ENCODE results near the gene RBM34. TPM values are rescaled to one million over a fixed set of nuclear protein-coding genes. Genes with fewer than 3 reads are reported as not detected.

Gene RBM34
- total and polyA plus RNA-seq, 10 of the 15 experiments (the other 5 are each of a cell fraction or from before 2014, with no cell fraction given), result 46.4 to 132 (median 109) TPM

DNA sequence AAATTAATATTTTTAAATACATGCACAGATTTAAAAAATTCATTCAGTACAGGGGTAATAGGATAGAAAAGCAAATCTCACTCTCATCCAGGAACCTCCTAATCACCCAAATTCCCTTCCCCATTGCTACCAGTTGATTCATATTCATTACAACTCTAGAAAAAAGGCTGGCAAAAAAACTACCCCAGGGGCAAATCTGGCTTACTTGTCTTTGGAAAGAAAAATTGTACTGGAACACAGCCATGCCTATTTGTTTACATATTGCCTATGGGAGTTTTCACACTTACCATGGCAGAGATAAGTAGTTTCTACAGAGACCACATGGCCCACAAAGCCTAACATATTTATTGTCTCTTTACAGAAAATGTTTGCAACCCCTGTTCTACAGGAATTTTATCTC lies 8.9 kb upstream of the RBM34 start:
- intact Hi-C loops (cut with micrococcal nuclease; ENCODE audit: unreplicated experiment), result no loop called here

DNA sequence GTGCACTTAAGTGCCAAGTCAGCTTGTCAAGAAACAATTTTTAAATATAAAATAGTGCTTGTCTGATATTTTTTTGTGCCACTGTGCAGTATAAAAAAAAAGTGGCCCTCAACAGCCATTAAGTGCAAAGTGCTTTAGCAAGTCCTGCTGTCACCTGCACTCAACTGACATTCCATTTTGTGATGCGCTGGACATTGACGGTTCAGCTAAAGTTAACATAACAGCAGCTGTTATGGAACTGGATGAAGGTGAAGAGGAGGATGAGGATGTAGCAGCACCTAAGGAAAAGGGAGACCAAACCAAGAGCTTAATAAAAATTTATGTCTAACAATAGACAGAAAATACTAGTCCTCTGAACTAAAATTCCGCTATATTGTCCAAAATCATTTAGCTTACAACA lies 7.3 kb upstream of the RBM34 start:
- in situ Hi-C loops (cut with MboI), result no loop called here
- ATAC-seq (no peak), DNase-seq (ENCODE audit: low read depth, low spot score) (no peak), FAIRE-seq (no peak)
- no peaks in the 10 kb centered on the region for H4K20me1 ChIP-seq (ENCODE audit: control insufficient read depth, insufficient read depth)
- no peaks in the 10 kb centered on the region for H3K9me3 ChIP-seq (replicated peaks; ENCODE audit: control insufficient read depth, insufficient read depth, low read length)
- H3K79me2 ChIP-seq (ENCODE audit: control insufficient read depth, insufficient read depth, low read length), result no peaks in the 10 kb centered on the region
- RAD21 ChIA-PET (ENCODE audit: unreplicated experiment), result no interaction called here
- no peak overlapping the region for H3K27ac ChIP-seq (ENCODE audit: control insufficient read depth, insufficient read depth)
- H3K4me1 ChIP-seq (ENCODE audit: control insufficient read depth, insufficient read depth, low read length), result no peaks in the 10 kb centered on the region
- intact Hi-C loops (cut with micrococcal nuclease; ENCODE audit: unreplicated experiment), result no loop called here
- H3K4me2 ChIP-seq (ENCODE audit: control insufficient read depth, insufficient read depth), result no peak overlapping the region
- no TSS peak for BruUV-seq (replicated peaks)
- 96% methylated on average over 3 of the region's 3 CpGs for WGBS (ENCODE audit: insufficient coverage, insufficient replicate concordance, low lambda C conversion rate, missing lambda C conversion rate)
- POLR2A ChIA-PET, result interaction anchor here (0.6 to 1.0 kb wide), 4 partner anchors 9 to 635 kb away, joined by 3 to 4 read pairs (median 4); no protein-coding TSS in a partner anchor
- no peak overlapping the region for H3K4me3 ChIP-seq
- no peak overlapping the region for H3K9ac ChIP-seq (ENCODE audit: control insufficient read depth, insufficient read depth, low read length)
- SMC1A ChIA-PET (ENCODE audit: uncharacterized antibody, unreplicated experiment), result interaction anchor here (0.8 to 2.7 kb wide), 3 partner anchors 10 to 248 kb away, joined by 3 to 10 read pairs (median 9); no protein-coding TSS in a partner anchor
- H3K36me3 ChIP-seq (ENCODE audit: control insufficient read depth in 2 of 2, insufficient read depth in 2 of 2, low read length in 1 of 2), result peaks cover 0 to 13% of the 10 kb centered on the region in 2 experiments
- H3K27me3 ChIP-seq (replicated peaks in 1 of 2; ENCODE audit: control insufficient read depth in 2 of 2, insufficient read depth in 2 of 2, low read length in 1 of 2), result no peaks in the 10 kb centered on the region
- CTCF ChIA-PET, result interaction anchor here (0.6 to 1.8 kb wide), 9 partner anchors 9 to 840 kb away, joined by 3 to 6 read pairs (median 3); no protein-coding TSS in a partner anchor
- no peak overlapping the region for H2AFZ ChIP-seq (ENCODE audit: control insufficient read depth, low read depth, low read length)
- TF ChIP-seq CBX5 (IDR thresholded peaks at IDR 0.05; ENCODE audit: low read depth), result no peak
- TF ChIP-seq DPF2 (IDR thresholded peaks at IDR 0.05), result no peak
- TF ChIP-seq ASH2L (IDR thresholded peaks at IDR 0.05; ENCODE audit: borderline replicate concordance, low read depth), result no peak
- no peak for TF ChIP-seq CHD4 (IDR thresholded peaks at IDR 0.05)
- TF ChIP-seq ESRRA (IDR thresholded peaks at IDR 0.05; ENCODE audit: low read length), result no peak
- TF ChIP-seq MLLT1 (IDR thresholded peaks at IDR 0.05), result no peak
- no peak for TF ChIP-seq BMI1 (IDR thresholded peaks at IDR 0.05; ENCODE audit: borderline replicate concordance)
- TF ChIP-seq WRNIP1 (IDR thresholded peaks at IDR 0.05; ENCODE audit: borderline replicate concordance, low read depth, low read length), result no peak
- no peak for TF ChIP-seq ZBTB4 (CRISPR knock-in tag; IDR thresholded peaks at IDR 0.05)

More for the DNA sequence above, 8.9 kb upstream of the RBM34 start:
- CTCF ChIA-PET, result no interaction called here
- Histone ChIP-seq H3K79me2 (ENCODE audit: control insufficient read depth, insufficient read depth, low read length) (no peaks in the 10 kb centered on the region), H2AFZ (ENCODE audit: control insufficient read depth, low read depth, low read length) (no peak overlapping the region), H4K20me1 (ENCODE audit: control insufficient read depth, insufficient read depth) (no peaks in the 10 kb centered on the region), H3K9me3 (replicated peaks; ENCODE audit: control insufficient read depth, insufficient read depth, low read length) (no peaks in the 10 kb centered on the region), H3K36me3 (ENCODE audit: control insufficient read depth in 2 of 2, insufficient read depth in 2 of 2, low read length in 1 of 2) (peaks cover 3 to 13% of the 10 kb centered on the region in 2 experiments), H3K9ac (ENCODE audit: control insufficient read depth, insufficient read depth, low read length) (no peak overlapping the region), H3K27ac (ENCODE audit: control insufficient read depth, insufficient read depth) (no peak overlapping the region), H3K4me2 (ENCODE audit: control insufficient read depth, insufficient read depth) (no peak overlapping the region), H3K4me1 (ENCODE audit: control insufficient read depth, insufficient read depth, low read length) (no peaks in the 10 kb centered on the region), H3K4me3 (no peak overlapping the region), H3K27me3 (replicated peaks in 1 of 2; ENCODE audit: control insufficient read depth in 2 of 2, insufficient read depth in 2 of 2, low read length in 1 of 2) (no peaks in the 10 kb centered on the region)
- BruUV-seq (replicated peaks), result no TSS peak
- SMC1A ChIA-PET (ENCODE audit: uncharacterized antibody, unreplicated experiment), result no interaction called here
- no peak for DNase-seq (ENCODE audit: low read depth, low spot score)
- ATAC-seq, result no peak
- TF ChIP-seq FOS (IDR thresholded peaks at IDR 0.05; ENCODE audit: borderline replicate concordance, extremely low read depth, insufficient read length), result no peak
- no peak for TF ChIP-seq TAF1 (IDR thresholded peaks at IDR 0.05; ENCODE audit: borderline replicate concordance, low read depth, low read length)
- no peak for TF ChIP-seq POU2F2 (IDR thresholded peaks at IDR 0.05; ENCODE audit: borderline replicate concordance, low read depth, low read length)
- RAD21 ChIA-PET (ENCODE audit: unreplicated experiment), result no interaction called here
- in situ Hi-C loops (cut with MboI), result no loop called here
- POLR2A ChIA-PET, result no interaction called here
- FAIRE-seq, result no peak

Measured in GM12878 (cell line).